ENCODE data around the gene CEP41.
A peak's percentile ranks its signal among the peaks of the same experiment; 100 is the strongest.

CEP41 gene

DNA sequence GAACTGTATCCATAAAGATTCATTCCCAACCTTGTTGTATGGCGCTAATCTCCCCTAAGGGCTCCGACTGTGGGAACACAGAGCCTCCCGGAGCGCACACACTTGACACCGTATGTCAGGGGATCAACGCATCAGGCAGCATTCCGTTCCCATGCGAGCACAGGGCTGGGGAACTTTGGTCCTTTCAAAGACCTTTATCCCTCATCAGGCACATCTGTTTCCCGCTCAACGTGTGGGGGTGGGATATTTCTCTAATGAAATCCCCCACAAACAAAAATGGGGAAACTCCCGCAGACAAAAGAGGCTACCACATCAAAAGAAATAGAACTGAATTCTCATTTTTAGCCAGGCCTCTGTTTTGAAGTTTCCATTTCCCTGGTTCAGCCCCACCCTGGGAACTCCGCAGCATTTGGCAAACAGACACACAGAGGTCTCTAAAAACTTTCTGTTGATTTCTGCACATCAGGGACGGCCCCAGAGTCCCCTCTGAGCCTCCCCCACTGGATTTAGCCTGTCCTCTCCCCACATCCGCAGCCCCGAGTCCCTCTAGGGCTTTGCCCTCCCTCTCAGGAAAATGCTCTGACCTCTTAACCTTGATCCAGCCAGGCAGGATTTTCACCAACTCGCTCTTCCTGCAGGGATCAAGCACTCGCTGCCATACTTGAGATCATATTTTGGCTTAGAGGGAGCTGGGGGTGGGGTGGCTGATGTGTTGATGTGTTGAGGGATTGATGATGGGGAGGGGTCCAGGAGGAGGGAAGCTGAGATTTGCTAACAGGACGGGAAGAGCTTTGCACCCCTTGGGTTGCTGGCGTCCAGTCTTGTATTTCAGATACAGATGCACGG lies 89.6 kb downstream of the CEP41 start:
- Histone ChIP-seq H3K4me2 (ENCODE audit: low read length, poor library complexity, severe bottlenecking) (no peak overlapping the region), H4K8ac (ENCODE audit: low read length) (peak overlapping the region; percentile 88), H3K4me1 (ENCODE audit: control insufficient read depth, insufficient read depth, low read depth, low read length) (peaks cover 41% of the 10 kb centered on the region), H3K4me3 (ENCODE audit: insufficient read depth in 1 of 2, low read depth in 1 of 2, low read length in 2 of 2) (no peak overlapping the region), H3K9me3 (ENCODE audit: control insufficient read depth, low read length) (no peaks in the 10 kb centered on the region), H2AFZ (ENCODE audit: low read depth, low read length) (peak overlapping the region; percentile 44), H2BK5ac (ENCODE audit: low read depth, low read length, poor library complexity, severe bottlenecking) (no peak overlapping the region), H2BK15ac (ENCODE audit: low read depth, poor library complexity, severe bottlenecking) (peak overlapping the region; percentile 26), H3K36me3 (ENCODE audit: control insufficient read depth in 1 of 2, insufficient read depth in 2 of 2, low read depth in 1 of 2, low read length in 2 of 2) (no peaks in the 10 kb centered on the region), H4K91ac (ENCODE audit: low read length) (peak overlapping the region; percentile 91), H3K14ac (ENCODE audit: low read length in 2 of 2) (peak overlapping the region in 1 of 2 experiments; percentile 20), H3K27ac (ENCODE audit: low read length, poor library complexity, severe bottlenecking) (no peak overlapping the region), H3K79me1 (replicated peaks; ENCODE audit: low read length, poor library complexity, severe bottlenecking) (no peaks in the 10 kb centered on the region), H2BK120ac (ENCODE audit: low read depth, low read length) (peak overlapping the region; percentile 90), H3K23ac (ENCODE audit: low read length in 2 of 2) (no peak overlapping the region), H2BK12ac (ENCODE audit: low read length in 2 of 2) (peak overlapping the region; percentile 98 to 100), H2AK5ac (ENCODE audit: low read length, severe bottlenecking) (peak overlapping the region; percentile 71), H3K4ac (ENCODE audit: low read depth in 1 of 2, low read length in 2 of 2) (peak overlapping the region; percentile 79 to 92), H3K27me3 (ENCODE audit: control insufficient read depth in 1 of 2, insufficient read depth in 1 of 2, low read length in 2 of 2) (no peaks in the 10 kb centered on the region), H3K18ac (ENCODE audit: low read depth in 1 of 2, low read length in 2 of 2) (peak overlapping the region; percentile 81 to 92), H3K9ac (ENCODE audit: low read length) (peak overlapping the region; percentile 24)
- peak; percentile 61 for DNase-seq
- WGBS = 54% methylated on average over 18 of the region's 20 CpGs

- Histone ChIP-seq H3K27ac (ENCODE audit: low read length, poor library complexity, severe bottlenecking) (no peak overlapping the region), H2BK120ac (ENCODE audit: low read depth, low read length) (peak overlapping the region; percentile 90), H3K18ac (ENCODE audit: low read depth in 1 of 2, low read length in 2 of 2) (peak overlapping the region; percentile 81 to 88), H3K9ac (ENCODE audit: low read length) (no peak overlapping the region), H3K23ac (ENCODE audit: low read length in 2 of 2) (no peak overlapping the region), H4K91ac (ENCODE audit: low read length) (peak overlapping the region; percentile 81), H3K79me1 (replicated peaks; ENCODE audit: low read length, poor library complexity, severe bottlenecking) (no peaks in the 10 kb centered on the region), H2AK5ac (ENCODE audit: low read length, severe bottlenecking) (peak overlapping the region; percentile 17), H2BK15ac (ENCODE audit: low read depth, poor library complexity, severe bottlenecking) (peak overlapping the region; percentile 17), H3K9me3 (ENCODE audit: control insufficient read depth, low read length) (no peaks in the 10 kb centered on the region), H2BK5ac (ENCODE audit: low read depth, low read length, poor library complexity, severe bottlenecking) (peak overlapping the region; percentile 32), H3K4me3 (ENCODE audit: insufficient read depth in 1 of 2, low read depth in 1 of 2, low read length in 2 of 2) (peak overlapping the region in 1 of 2 experiments; percentile 15), H3K4me1 (ENCODE audit: control insufficient read depth, insufficient read depth, low read depth, low read length) (peaks cover 34% of the 10 kb centered on the region), H3K27me3 (ENCODE audit: control insufficient read depth in 1 of 2, insufficient read depth in 1 of 2, low read length in 2 of 2) (no peaks in the 10 kb centered on the region), H4K8ac (ENCODE audit: low read length) (peak overlapping the region; percentile 87), H2AFZ (ENCODE audit: low read depth, low read length) (peak overlapping the region; percentile 54), H3K36me3 (ENCODE audit: control insufficient read depth in 1 of 2, insufficient read depth in 2 of 2, low read depth in 1 of 2, low read length in 2 of 2) (no peaks in the 10 kb centered on the region), H2BK12ac (ENCODE audit: low read length in 2 of 2) (peak overlapping the region; percentile 81 to 98), H3K4me2 (ENCODE audit: low read length, poor library complexity, severe bottlenecking) (no peak overlapping the region), H3K4ac (ENCODE audit: low read depth in 1 of 2, low read length in 2 of 2) (peak overlapping the region; percentile 42 to 93), H3K14ac (ENCODE audit: low read length in 2 of 2) (peak overlapping the region in 1 of 2 experiments; percentile 26)
- peak; percentile 74 for DNase-seq
- 60% methylated on average over 16 of the region's 16 CpGs for WGBS
These were observed 90.7 kb downstream of the CEP41 start for GRCh38 chr7:130349911-130350782.

GRCh38 chr7:130346941-130347340 lies 93.9 kb downstream of the CEP41 start:
- H3K23ac ChIP-seq (ENCODE audit: low read length in 2 of 2) = no peak overlapping the region
- H3K79me1 ChIP-seq (replicated peaks; ENCODE audit: low read length, poor library complexity, severe bottlenecking) = no peaks in the 10 kb centered on the region
- H4K8ac ChIP-seq (ENCODE audit: low read length) = no peak overlapping the region
- no peak overlapping the region for H2BK5ac ChIP-seq (ENCODE audit: low read depth, low read length, poor library complexity, severe bottlenecking)
- H3K36me3 ChIP-seq (ENCODE audit: control insufficient read depth in 1 of 2, insufficient read depth in 2 of 2, low read depth in 1 of 2, low read length in 2 of 2) = no peaks in the 10 kb centered on the region
- no peak overlapping the region for H3K9ac ChIP-seq (ENCODE audit: low read length)
- H3K27me3 ChIP-seq (ENCODE audit: control insufficient read depth in 1 of 2, insufficient read depth in 1 of 2, low read length in 2 of 2) = no peaks in the 10 kb centered on the region
- no peak overlapping the region for H3K4me2 ChIP-seq (ENCODE audit: low read length, poor library complexity, severe bottlenecking)
- no peak overlapping the region for H2BK12ac ChIP-seq (ENCODE audit: low read length in 2 of 2)
- no peak overlapping the region for H3K18ac ChIP-seq (ENCODE audit: low read depth in 1 of 2, low read length in 2 of 2)
- no peak overlapping the region for H3K27ac ChIP-seq (ENCODE audit: low read length, poor library complexity, severe bottlenecking)
- no peak overlapping the region for H3K14ac ChIP-seq (ENCODE audit: low read length in 2 of 2)
- H2AK5ac ChIP-seq (ENCODE audit: low read length, severe bottlenecking) = peak overlapping the region; percentile 55
- peaks cover 22% of the 10 kb centered on the region for H3K4me1 ChIP-seq (ENCODE audit: control insufficient read depth, insufficient read depth, low read depth, low read length)
- H3K4me3 ChIP-seq (ENCODE audit: insufficient read depth in 1 of 2, low read depth in 1 of 2, low read length in 2 of 2) = no peak overlapping the region
- WGBS = over 99% methylated on average over 8 of the region's 12 CpGs
- H2BK15ac ChIP-seq (ENCODE audit: low read depth, poor library complexity, severe bottlenecking) = peak overlapping the region; percentile 84
- H3K4ac ChIP-seq (ENCODE audit: low read depth in 1 of 2, low read length in 2 of 2) = no peak overlapping the region
- H2BK120ac ChIP-seq (ENCODE audit: low read depth, low read length) = no peak overlapping the region
- peak overlapping the region; percentile 43 for H4K91ac ChIP-seq (ENCODE audit: low read length)
- no peak for DNase-seq
- H2AFZ ChIP-seq (ENCODE audit: low read depth, low read length) = no peak overlapping the region
- no peaks in the 10 kb centered on the region for H3K9me3 ChIP-seq (ENCODE audit: control insufficient read depth, low read length)

All from mesenchymal stem cell (in vitro differentiated cells and primary cell).